Upper lobe of left lung (tissue), 6 donors: Measurements from ENCODE around the gene XPR1. TPM values are rescaled to one million over a fixed set of nuclear protein-coding genes. Genes with fewer than 3 reads are reported as not detected.

Experiments used
- ATAC-seq, 2 donors: fragments of 200-7000 bp; cut with Tn5 transposase; one replicate each; pipeline ENCODE4 v1.9.1; 2022; ENCODE audit warnings: mild to moderate bottlenecking in 2 of 2, moderate library complexity in 2 of 2; ENCODE audit not compliant: low FRiP score in 2 of 2
- DNase-seq, 2 donors: peaks; one replicate each; pipeline ENCODE4 v3.0.0-alpha.2; 2019 to 2020
- H3K27ac ChIP-seq, 4 donors: fragments of 200-600 bp; sonication (generic); one replicate each; pipeline ENCODE4 v1.5.1; 2016 to 2019
- H3K27me3 ChIP-seq, 4 donors: fragments of 200-600 bp; sonication (generic); one replicate each; pipeline ENCODE4 v1.5.1; 2017 to 2019
- H3K36me3 ChIP-seq, 4 donors: fragments of 200-600 bp; sonication (generic); one replicate each; pipeline ENCODE4 v1.5.1; 2016 to 2019
- H3K4me1 ChIP-seq, 4 donors: fragments of 200-600 bp; sonication (generic); one replicate each; pipeline ENCODE4 v1.5.1; 2018 to 2019
- H3K4me3 ChIP-seq, 4 donors: fragments of 200-600 bp; sonication (generic); one replicate each; pipeline ENCODE4 v1.5.1; 2017 to 2019; ENCODE audit warnings: mild to moderate bottlenecking in 2 of 4, moderate library complexity in 1 of 4
- H3K9me3 ChIP-seq, 4 donors: fragments of 200-600 bp; sonication (generic); one replicate each; pipeline ENCODE4 v1.5.1; 2018 to 2019
- EP300 ChIP-seq, 4 donors: sonication (generic); formaldehyde crosslinking; IDR thresholded peaks; one replicate each; pipeline ENCODE4 v1.5.1; 2017; ENCODE audit warnings: antibody characterized with exemption in 4 of 4, control low read depth in 2 of 4
- POLR2A ChIP-seq, 4 donors: fragments of 450-650 bp; IDR thresholded peaks; one replicate each; pipeline ENCODE4 v1.5.1; 2016 to 2017; ENCODE audit warnings: antibody characterized with exemption in 4 of 4, mild to moderate bottlenecking in 2 of 4
- POLR2AphosphoS5 ChIP-seq, 2 donors: sonication (generic); formaldehyde crosslinking; IDR thresholded peaks; one replicate each; pipeline ENCODE4 v1.5.1; 2017; ENCODE audit warnings: antibody characterized with exemption in 2 of 2
- WGBS, 2 donors: methylation state at CpG; one replicate each; pipeline ENCODE4 v1.1.5; 2017 to 2018; 5-methylcytosine and 5-hydroxymethylcytosine counted together
- total RNA-seq, 6 donors: library from RNA; depleted of rRNA in 4 of 6; stranded (reverse); fragments of >200 nt in 4 of 6; gene quantifications; one replicate each; pipeline versions ENCODE4 v1.1.0 to v1.2.1, GENCODE V29; 2016 to 2021
- TF ChIP-seq, protein P1 (sequence below), 6 experiments: fragments of 450-650 bp in 4 of 6; fragments of 200-600 bp in 2 of 6; sonication (generic) in 2 of 6; IDR thresholded peaks; one replicate each; pipeline ENCODE4 v1.5.1; 2016 to 2019; ENCODE audit warnings: antibody characterized with exemption in 6 of 6
- donor health status: DM: no; HTN: no; CAD: no; lungs with moderate emphysema.
- donor health status: DM: no; HTN: yes; CAD: no; lungs with severe emphysema.

XPR1 gene
- total RNA-seq, 6 donors from 2014 or later, result 21.3 to 30.2 (median 25.3) TPM

DNA sequence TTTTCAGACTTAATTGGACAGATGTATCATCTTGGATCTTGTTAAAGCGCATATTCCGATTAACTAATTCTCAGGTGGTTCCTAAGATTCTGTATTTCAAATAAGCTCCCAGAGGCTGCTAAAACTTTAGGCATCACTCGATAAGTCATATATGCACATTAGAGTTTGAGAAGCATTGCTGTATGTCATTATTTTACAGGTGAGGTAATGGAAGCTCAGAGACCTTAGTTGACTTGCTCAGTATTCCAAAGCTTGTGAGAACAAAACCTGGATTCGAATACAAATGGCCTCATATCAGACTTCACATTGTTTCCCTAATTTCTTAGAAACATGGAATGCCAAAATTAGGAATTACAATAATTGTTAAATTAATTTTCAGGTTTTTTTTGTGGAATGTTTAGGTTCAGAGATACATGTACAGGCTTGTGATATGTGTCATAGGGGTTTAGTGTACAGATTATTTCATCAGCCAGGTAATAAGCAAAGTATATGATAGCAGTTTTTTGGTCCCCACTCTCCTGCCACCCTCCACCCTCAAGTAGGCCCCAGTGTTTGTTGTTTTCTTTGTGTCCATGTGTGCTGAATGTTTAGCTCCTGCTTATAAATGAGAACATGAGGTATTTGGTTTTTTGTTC lies 96.8 kb downstream of the XPR1 start:
- 95% methylated on average over 4 of the region's 4 CpGs for WGBS, 2 donors
- ATAC-seq (no peak), DNase-seq (no peak)
- no peak overlapping the region for H3K27ac ChIP-seq
- H3K36me3 ChIP-seq, result no peaks in the 10 kb centered on the region
- no peaks in the 10 kb centered on the region for H3K27me3 ChIP-seq
- TF ChIP-seq, protein P1, sequence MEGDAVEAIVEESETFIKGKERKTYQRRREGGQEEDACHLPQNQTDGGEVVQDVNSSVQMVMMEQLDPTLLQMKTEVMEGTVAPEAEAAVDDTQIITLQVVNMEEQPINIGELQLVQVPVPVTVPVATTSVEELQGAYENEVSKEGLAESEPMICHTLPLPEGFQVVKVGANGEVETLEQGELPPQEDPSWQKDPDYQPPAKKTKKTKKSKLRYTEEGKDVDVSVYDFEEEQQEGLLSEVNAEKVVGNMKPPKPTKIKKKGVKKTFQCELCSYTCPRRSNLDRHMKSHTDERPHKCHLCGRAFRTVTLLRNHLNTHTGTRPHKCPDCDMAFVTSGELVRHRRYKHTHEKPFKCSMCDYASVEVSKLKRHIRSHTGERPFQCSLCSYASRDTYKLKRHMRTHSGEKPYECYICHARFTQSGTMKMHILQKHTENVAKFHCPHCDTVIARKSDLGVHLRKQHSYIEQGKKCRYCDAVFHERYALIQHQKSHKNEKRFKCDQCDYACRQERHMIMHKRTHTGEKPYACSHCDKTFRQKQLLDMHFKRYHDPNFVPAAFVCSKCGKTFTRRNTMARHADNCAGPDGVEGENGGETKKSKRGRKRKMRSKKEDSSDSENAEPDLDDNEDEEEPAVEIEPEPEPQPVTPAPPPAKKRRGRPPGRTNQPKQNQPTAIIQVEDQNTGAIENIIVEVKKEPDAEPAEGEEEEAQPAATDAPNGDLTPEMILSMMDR (IDR thresholded peaks at IDR 0.05), result no peak
- TF ChIP-seq POLR2A (IDR thresholded peaks at IDR 0.05) (no peak), EP300 (IDR thresholded peaks at IDR 0.05) (no peak), POLR2AphosphoS5 (IDR thresholded peaks at IDR 0.05) (no peak)
- H3K9me3 ChIP-seq, result peaks cover 0 to 19% (median 13%) of the 10 kb centered on the region in 4 donors
- H3K4me1 ChIP-seq, result no peaks in the 10 kb centered on the region
- H3K4me3 ChIP-seq, result no peak overlapping the region

DNA sequence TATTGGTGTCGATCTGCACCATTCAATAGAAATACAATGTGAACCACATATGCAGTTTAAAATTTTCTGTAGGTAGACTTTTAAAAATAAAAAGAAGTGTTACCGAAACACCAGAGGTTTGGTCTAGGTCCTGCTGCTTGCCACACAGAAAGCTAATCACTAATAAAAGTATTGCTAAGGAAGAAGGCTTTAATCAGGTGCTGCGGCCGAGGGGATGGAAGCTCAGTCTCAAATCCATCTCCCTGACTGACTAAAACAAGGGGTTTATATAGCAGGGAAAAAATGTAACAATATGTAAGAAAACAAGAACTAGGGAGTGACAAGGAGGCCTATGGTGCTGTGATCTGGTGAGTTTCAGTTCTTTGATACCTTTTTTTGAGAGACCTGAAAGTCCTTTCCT lies 99.3 kb downstream of the XPR1 start:
- DNase-seq (no peak), ATAC-seq (no peak)
- Histone ChIP-seq H3K27me3 (no peaks in the 10 kb centered on the region), H3K27ac (no peak overlapping the region), H3K36me3 (no peaks in the 10 kb centered on the region), H3K9me3 (peaks cover 7 to 34% (median 24%) of the 10 kb centered on the region in 4 donors), H3K4me1 (no peaks in the 10 kb centered on the region), H3K4me3 (no peak overlapping the region)
- 97 to 99% methylated on average over 4 of the region's 4 CpGs for WGBS, 2 donors
- TF ChIP-seq EP300 (IDR thresholded peaks at IDR 0.05) (no peak), POLR2A (IDR thresholded peaks at IDR 0.05) (no peak), POLR2AphosphoS5 (IDR thresholded peaks at IDR 0.05) (no peak)
- TF ChIP-seq, protein P1 (IDR thresholded peaks at IDR 0.05), result no peak

DNA sequence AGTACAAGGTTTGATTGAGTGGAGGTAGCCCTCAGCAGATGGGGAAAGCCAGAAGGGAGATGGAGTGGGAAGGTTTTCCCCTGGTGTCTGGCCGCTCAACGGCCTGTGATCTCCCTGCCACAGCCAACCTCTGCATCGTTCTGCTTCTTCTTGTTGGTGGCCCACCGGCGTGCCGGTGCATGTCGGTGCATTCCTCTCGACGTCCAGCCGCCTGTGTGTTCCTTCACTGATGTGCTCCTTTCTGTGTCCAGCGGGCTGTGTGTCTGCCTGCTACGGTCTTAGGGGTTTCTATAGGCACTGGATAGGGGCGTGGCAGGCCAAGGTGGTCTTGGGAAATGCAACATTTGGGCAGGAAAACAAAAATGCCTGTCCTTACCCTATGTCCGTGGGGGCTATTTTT lies 101.0 kb downstream of the XPR1 start:
- no peak for ATAC-seq
- peaks cover 7 to 34% (median 24%) of the 10 kb centered on the region in 4 donors for H3K9me3 ChIP-seq
- H3K27me3 ChIP-seq, result no peaks in the 10 kb centered on the region
- H3K27ac ChIP-seq, result no peak overlapping the region
- TF ChIP-seq, protein P1 (IDR thresholded peaks at IDR 0.05), result no peak
- TF ChIP-seq EP300 (IDR thresholded peaks at IDR 0.05) (no peak), POLR2A (IDR thresholded peaks at IDR 0.05) (no peak), POLR2AphosphoS5 (IDR thresholded peaks at IDR 0.05) (no peak)
- H3K36me3 ChIP-seq, result no peaks in the 10 kb centered on the region
- H3K4me3 ChIP-seq, result no peak overlapping the region
- no peaks in the 10 kb centered on the region for H3K4me1 ChIP-seq
- DNase-seq, result peak in 1 of 2 donors; percentile 30
- 92 to 98% methylated on average over 14 of the region's 14 CpGs for WGBS, 2 donors

DNA sequence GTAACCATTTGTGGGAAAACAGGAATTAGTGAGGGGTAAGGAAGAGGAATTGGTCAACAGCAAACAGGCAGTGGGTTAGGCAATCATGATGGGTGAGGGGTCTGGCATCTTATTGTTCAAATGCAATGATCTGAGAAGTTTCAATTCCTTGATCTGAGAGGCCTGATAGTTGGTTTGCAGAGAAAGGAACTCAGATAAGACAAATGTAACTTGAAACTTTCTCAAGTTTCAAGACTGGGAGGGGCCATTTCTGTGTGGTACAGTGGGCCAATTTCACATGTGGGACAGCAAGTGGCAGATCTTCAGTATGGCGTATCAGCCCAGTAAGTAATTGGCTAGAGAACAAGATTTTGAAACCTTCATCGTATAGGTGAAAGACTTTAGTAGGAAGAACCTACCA lies 102.5 kb downstream of the XPR1 start:
- DNase-seq (no peak), ATAC-seq (no peak)
- Histone ChIP-seq H3K27ac (no peak overlapping the region), H3K4me3 (no peak overlapping the region), H3K36me3 (no peaks in the 10 kb centered on the region), H3K4me1 (no peaks in the 10 kb centered on the region), H3K9me3 (peaks cover 7 to 33% (median 24%) of the 10 kb centered on the region in 4 donors), H3K27me3 (no peaks in the 10 kb centered on the region)
- TF ChIP-seq EP300 (IDR thresholded peaks at IDR 0.05) (no peak), POLR2AphosphoS5 (IDR thresholded peaks at IDR 0.05) (no peak), POLR2A (IDR thresholded peaks at IDR 0.05) (no peak)
- TF ChIP-seq, protein P1 (IDR thresholded peaks at IDR 0.05), result no peak
- WGBS, 2 donors, result 97 to 98% methylated on average over 2 of the region's 2 CpGs

DNA sequence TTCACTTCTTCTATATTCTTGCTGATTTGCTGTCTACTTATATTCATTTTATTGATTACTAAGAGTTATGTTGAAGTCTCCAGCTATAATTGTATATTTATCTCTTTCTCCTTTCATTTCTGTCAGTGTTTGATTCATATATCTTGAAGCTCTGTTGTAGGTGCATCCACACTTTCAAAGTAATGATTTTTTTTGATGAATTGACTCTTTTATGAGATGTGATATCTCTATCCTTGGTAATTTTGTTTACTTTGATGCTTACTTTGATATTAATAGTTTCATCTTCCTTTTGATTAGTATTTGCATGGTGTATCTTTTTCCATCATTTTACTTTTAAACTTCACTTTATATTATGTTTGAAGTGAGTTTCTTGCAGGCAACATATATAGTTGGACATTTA lies 110.8 kb downstream of the XPR1 start:
- DNase-seq (no peak), ATAC-seq (no peak)
- H3K4me1 ChIP-seq, result no peaks in the 10 kb centered on the region
- no peak for TF ChIP-seq POLR2AphosphoS5 (IDR thresholded peaks at IDR 0.05)
- no peak for TF ChIP-seq EP300 (IDR thresholded peaks at IDR 0.05)
- no peak for TF ChIP-seq POLR2A (IDR thresholded peaks at IDR 0.05)
- TF ChIP-seq, protein P1 (IDR thresholded peaks at IDR 0.05), result no peak
- H3K27ac ChIP-seq, result no peak overlapping the region
- no peaks in the 10 kb centered on the region for H3K36me3 ChIP-seq
- no peaks in the 10 kb centered on the region for H3K27me3 ChIP-seq
- H3K9me3 ChIP-seq, result peaks cover 0 to 7% (median 3%) of the 10 kb centered on the region in 4 donors
- no peak overlapping the region for H3K4me3 ChIP-seq
